Ishikawa (cell line): ENCODE data around the gene PDE3B.

ENCODE experiments used
- CEBPB ChIP-seq: IDR thresholded peaks from 2 replicates; pipeline ENCODE4 v1.6.1; 2012
- EGR1 ChIP-seq: IDR thresholded peaks from 2 replicates; pipeline ENCODE4 v1.6.1; 2012
- EP300 ChIP-seq: IDR thresholded peaks from 2 replicates; pipeline ENCODE4 v1.6.1; 2012; ENCODE audit warnings: borderline replicate concordance
- TAF1 ChIP-seq: IDR thresholded peaks from 2 replicates; pipeline ENCODE4 v1.6.1; 2012; ENCODE audit warnings: low read depth, mild to moderate bottlenecking

GRCh38 chr11:14673421-14673820 lies 29.8 kb downstream of the PDE3B start:
- TF ChIP-seq CEBPB, result no peak
- TF ChIP-seq EGR1, result no peak
- no peak for TF ChIP-seq EP300
- no peak for TF ChIP-seq TAF1
